Astrocyte (in vitro differentiated cells and primary cell): Measurements from ENCODE around the gene HOXD10. TPM values are rescaled to one million over a fixed set of nuclear protein-coding genes. Genes with fewer than 3 reads are reported as not detected.

Experiments
- DNase-seq: peaks from one replicate; pipeline ENCODE4 v3.0.0-alpha.2; 2010; ENCODE audit warnings: low read depth
- FAIRE-seq: peaks from 2 replicates; lab custom pipeline; 2011; peaks lifted over from hg19 to GRCh38; lab: Jason Lieb, UNC
- H2AFZ ChIP-seq: 2 replicates; pipeline ENCODE4 v1.6.0; 2012; ENCODE audit warnings: low read depth, low read length, inconsistent platforms
- H3K27ac ChIP-seq: 2 replicates; pipeline ENCODE4 v1.5.1; 2011; ENCODE audit warnings: low read depth, low read length, inconsistent platforms
- H3K27me3 ChIP-seq: 2 replicates; pipeline ENCODE4 v1.6.0; 2011; ENCODE audit warnings: low read length, inconsistent platforms; ENCODE audit not compliant: insufficient read depth
- H3K36me3 ChIP-seq: 2 replicates; pipeline ENCODE4 v1.5.1; 2011; ENCODE audit warnings: low read length, inconsistent platforms; ENCODE audit not compliant: insufficient read depth
- H3K4me1 ChIP-seq: 2 replicates; pipeline ENCODE4 v1.5.1; 2011; ENCODE audit warnings: low read length, inconsistent platforms; ENCODE audit not compliant: insufficient read depth
- H3K4me2 ChIP-seq: 2 replicates; pipeline ENCODE4 v1.6.0; 2012; ENCODE audit warnings: low read length, inconsistent platforms
- H3K4me3 ChIP-seq: 2 replicates; pipeline ENCODE4 v1.5.1; 2011; ENCODE audit warnings: low read depth, mild to moderate bottlenecking, low read length, inconsistent platforms; ENCODE audit not compliant: insufficient read depth
- H3K79me2 ChIP-seq: 2 replicates; pipeline ENCODE4 v1.6.0; 2012; ENCODE audit warnings: mild to moderate bottlenecking, low read length, inconsistent platforms; ENCODE audit not compliant: insufficient read depth
- H3K9ac ChIP-seq: 2 replicates; pipeline ENCODE4 v1.6.0; 2012; ENCODE audit warnings: mild to moderate bottlenecking, low read length, inconsistent platforms
- H3K9me3 ChIP-seq: 2 replicates; pipeline ENCODE4 v1.5.1; 2012; ENCODE audit warnings: low read depth, mild to moderate bottlenecking, low read length, inconsistent platforms; ENCODE audit not compliant: insufficient read depth
- H4K20me1 ChIP-seq: 2 replicates; pipeline ENCODE4 v1.6.0; 2012; ENCODE audit warnings: low read length, inconsistent platforms; ENCODE audit not compliant: insufficient read depth
- H3K27ac Mint-ChIP-seq: one replicate; pipeline ENCODE4 v1.8.0; 2021; ENCODE audit warnings: mild to moderate bottlenecking, mixed read lengths; ENCODE audit not compliant: unreplicated experiment
- H3K27me3 Mint-ChIP-seq: one replicate; pipeline ENCODE4 v1.8.0; 2021; ENCODE audit warnings: low read depth, mixed read lengths; ENCODE audit not compliant: unreplicated experiment
- H3K36me3 Mint-ChIP-seq: one replicate; pipeline ENCODE4 v1.8.0; 2021; ENCODE audit warnings: low read depth, mixed read lengths; ENCODE audit not compliant: unreplicated experiment
- H3K4me1 Mint-ChIP-seq: one replicate; pipeline ENCODE4 v1.8.0; 2021; ENCODE audit warnings: low read depth, mixed read lengths; ENCODE audit not compliant: unreplicated experiment
- H3K4me3 Mint-ChIP-seq: one replicate; pipeline ENCODE4 v1.8.0; 2021; ENCODE audit warnings: mild to moderate bottlenecking, moderate library complexity, mixed read lengths; ENCODE audit not compliant: unreplicated experiment
- H3K9me3 Mint-ChIP-seq: one replicate; pipeline ENCODE4 v1.8.0; 2021; ENCODE audit warnings: mild to moderate bottlenecking, mixed read lengths; ENCODE audit not compliant: unreplicated experiment
- EZH2 ChIP-seq: IDR thresholded peaks from 2 replicates; pipeline ENCODE4 v1.6.1; 2012; ENCODE audit warnings: mild to moderate bottlenecking, low read length, inconsistent platforms; ENCODE audit not compliant: insufficient read depth
- total RNA-seq: library from RNA; stranded (reverse); gene quantifications from 2 replicates; pipeline ENCODE4 v1.2.1, GENCODE V29; 2021
- TF ChIP-seq, protein P1 (sequence below): IDR thresholded peaks from 2 replicates; pipeline ENCODE4 v1.5.1; 2011; ENCODE audit warnings: low read depth, mild to moderate bottlenecking, inconsistent platforms, low read length, moderate library complexity; ENCODE audit not compliant: insufficient read depth

HOXD10 gene
- total RNA-seq, 1 donor from 2014 or later: not detected

DNA sequence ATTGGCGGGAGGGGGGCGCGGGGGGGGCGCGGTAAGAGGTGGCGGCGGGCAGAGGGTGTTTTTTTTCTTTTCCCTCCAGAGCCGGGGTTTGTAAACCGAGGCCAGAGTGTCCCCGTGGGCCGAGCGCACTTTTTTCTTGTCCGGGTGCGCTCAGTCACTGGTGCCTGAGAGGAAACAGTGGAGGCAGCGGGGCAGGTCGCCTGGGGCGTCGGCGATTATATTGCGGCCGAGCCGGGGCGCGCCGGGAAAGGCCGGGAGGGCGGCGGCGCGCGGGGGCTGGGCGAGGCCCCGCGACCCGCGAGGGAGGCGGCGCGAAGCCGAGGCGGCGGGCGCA lies 13.2 kb downstream of the HOXD10 start:
- Histone ChIP-seq H4K20me1 (no peaks in the 10 kb centered on the region), H3K36me3 (no peaks in the 10 kb centered on the region), H3K9me3 (no peaks in the 10 kb centered on the region), H3K79me2 (no peaks in the 10 kb centered on the region), H3K4me1 (no peaks in the 10 kb centered on the region), H3K9ac (no peak overlapping the region), H2AFZ (no peak overlapping the region), H3K4me2 (peak overlapping the region; percentile 72), H3K4me3 (no peak overlapping the region), H3K27me3 (peaks cover 91% of the 10 kb centered on the region), H3K27ac (no peak overlapping the region)
- TF ChIP-seq, protein P1, sequence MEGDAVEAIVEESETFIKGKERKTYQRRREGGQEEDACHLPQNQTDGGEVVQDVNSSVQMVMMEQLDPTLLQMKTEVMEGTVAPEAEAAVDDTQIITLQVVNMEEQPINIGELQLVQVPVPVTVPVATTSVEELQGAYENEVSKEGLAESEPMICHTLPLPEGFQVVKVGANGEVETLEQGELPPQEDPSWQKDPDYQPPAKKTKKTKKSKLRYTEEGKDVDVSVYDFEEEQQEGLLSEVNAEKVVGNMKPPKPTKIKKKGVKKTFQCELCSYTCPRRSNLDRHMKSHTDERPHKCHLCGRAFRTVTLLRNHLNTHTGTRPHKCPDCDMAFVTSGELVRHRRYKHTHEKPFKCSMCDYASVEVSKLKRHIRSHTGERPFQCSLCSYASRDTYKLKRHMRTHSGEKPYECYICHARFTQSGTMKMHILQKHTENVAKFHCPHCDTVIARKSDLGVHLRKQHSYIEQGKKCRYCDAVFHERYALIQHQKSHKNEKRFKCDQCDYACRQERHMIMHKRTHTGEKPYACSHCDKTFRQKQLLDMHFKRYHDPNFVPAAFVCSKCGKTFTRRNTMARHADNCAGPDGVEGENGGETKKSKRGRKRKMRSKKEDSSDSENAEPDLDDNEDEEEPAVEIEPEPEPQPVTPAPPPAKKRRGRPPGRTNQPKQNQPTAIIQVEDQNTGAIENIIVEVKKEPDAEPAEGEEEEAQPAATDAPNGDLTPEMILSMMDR: no peak
- peak; percentile 12 for TF ChIP-seq EZH2
- no peak overlapping the region for H3K27ac Mint-ChIP-seq
- H3K4me1 Mint-ChIP-seq: peaks cover 3% of the 10 kb centered on the region
- FAIRE-seq (no peak), DNase-seq (no peak)
- H3K36me3 Mint-ChIP-seq: no peaks in the 10 kb centered on the region
- peak overlapping the region; percentile 27 for H3K4me3 Mint-ChIP-seq
- peaks cover 16% of the 10 kb centered on the region for H3K9me3 Mint-ChIP-seq
- H3K27me3 Mint-ChIP-seq: peaks cover 83% of the 10 kb centered on the region

DNA sequence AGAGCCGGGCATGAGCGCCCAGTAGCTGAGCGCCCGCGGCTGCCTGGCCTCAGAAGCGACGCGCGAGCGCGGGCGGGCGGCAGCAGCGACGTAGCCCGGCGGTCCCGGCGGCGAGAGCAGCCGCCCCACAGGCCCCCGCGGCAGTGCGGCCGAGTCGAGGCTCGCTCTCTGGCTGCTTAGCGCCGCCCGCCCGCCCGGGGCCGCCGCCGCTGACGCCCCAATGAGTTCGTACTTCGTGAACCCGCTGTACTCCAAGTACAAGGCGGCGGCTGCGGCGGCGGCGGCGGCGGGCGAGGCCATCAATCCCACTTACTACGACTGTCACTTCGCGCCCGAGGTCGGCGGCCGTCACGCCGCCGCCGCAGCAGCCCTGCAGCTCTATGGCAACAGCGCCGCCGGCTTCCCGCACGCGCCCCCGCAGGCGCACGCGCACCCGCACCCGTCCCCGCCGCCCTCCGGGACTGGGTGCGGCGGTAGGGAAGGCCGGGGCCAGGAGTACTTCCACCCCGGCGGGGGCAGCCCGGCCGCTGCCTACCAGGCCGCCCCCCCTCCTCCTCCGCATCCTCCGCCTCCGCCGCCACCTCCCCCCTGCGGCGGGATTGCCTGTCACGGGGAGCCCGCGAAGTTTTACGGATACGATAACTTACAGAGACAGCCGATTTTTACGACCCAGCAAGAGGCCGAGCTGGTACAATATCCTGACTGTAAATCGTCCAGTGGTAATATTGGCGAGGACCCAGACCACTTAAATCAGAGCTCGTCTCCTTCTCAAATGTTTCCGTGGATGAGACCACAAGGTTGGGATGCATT lies 13.8 kb downstream of the HOXD10 start:
- Mint-ChIP-seq H3K9me3 (peaks cover 22% of the 10 kb centered on the region), H3K27me3 (peaks cover 83% of the 10 kb centered on the region), H3K4me1 (peaks cover 3% of the 10 kb centered on the region), H3K36me3 (no peaks in the 10 kb centered on the region), H3K27ac (peak overlapping the region; percentile 68), H3K4me3 (peak overlapping the region; percentile 17)
- Histone ChIP-seq H3K27ac (no peak overlapping the region), H3K9ac (no peak overlapping the region), H3K4me2 (peak overlapping the region; percentile 72), H2AFZ (no peak overlapping the region), H3K36me3 (no peaks in the 10 kb centered on the region), H3K9me3 (no peaks in the 10 kb centered on the region), H3K4me1 (no peaks in the 10 kb centered on the region), H3K27me3 (peaks cover 90% of the 10 kb centered on the region), H3K4me3 (no peak overlapping the region), H3K79me2 (no peaks in the 10 kb centered on the region), H4K20me1 (no peaks in the 10 kb centered on the region)
- no peak for DNase-seq
- FAIRE-seq: no peak
- peak; percentile 92 for TF ChIP-seq EZH2
- TF ChIP-seq, protein P1: no peak
